HG02885 (cell line): ENCODE measurements around the gene RUNX3.

Experiments
- ATAC-seq: cut with Tn5 transposase; IDR thresholded peaks from one replicate; pipeline ENCODE4 v1.9.1; 2021; ENCODE audit warnings: mild to moderate bottlenecking; ENCODE audit not compliant: unreplicated experiment, poor library complexity

Gene RUNX3

GRCh38 chr1:24904731-24905354 lies 25.2 kb downstream of the RUNX3 start:
- ATAC-seq = no peak

DNA sequence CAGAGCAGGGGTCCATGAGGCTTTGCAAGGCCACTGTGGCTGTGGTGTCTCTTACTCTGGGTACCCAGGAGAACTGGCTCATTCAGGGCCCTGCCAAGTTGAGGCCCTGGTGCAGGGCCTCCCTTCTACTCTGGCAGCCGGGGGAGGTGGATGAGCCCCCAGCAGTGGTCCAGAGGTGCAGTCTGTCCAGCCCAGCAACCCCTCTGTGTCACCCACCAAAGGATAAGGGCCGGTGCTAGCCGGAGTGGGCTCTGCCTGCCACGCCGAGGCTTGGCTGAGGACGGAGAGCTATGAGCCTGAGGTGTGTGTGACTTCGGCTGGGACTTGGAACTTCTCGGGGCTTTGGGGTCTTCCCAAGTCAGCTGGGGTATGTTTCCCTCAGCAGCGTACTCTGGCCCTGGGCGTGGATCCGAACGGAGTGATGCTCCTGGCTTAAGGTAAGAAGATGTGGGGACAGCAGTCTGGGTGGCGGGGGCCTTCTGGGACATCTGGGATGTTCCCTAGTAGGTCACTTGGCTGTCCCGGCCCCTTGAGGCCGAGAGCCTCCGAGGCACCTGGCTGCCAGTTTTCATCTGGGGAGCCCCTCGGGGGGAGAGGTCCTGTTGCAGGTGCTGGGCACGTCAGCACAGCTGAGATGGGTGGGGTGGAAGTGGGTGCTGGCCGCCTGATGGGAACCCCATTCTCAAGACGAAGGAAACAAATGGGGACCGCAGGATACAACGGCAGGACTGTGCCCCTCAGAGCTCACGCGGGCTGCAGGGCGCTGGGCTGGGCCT lies 25.9 kb downstream of the RUNX3 start:
- ATAC-seq = no peak

- no peak for ATAC-seq
Observed at GRCh38 chr1:24903560-24903954, 26.5 kb downstream of the RUNX3 start.

- no peak for ATAC-seq
Observed at GRCh38 chr1:24903011-24903461, 27.0 kb downstream of the RUNX3 start.

DNA sequence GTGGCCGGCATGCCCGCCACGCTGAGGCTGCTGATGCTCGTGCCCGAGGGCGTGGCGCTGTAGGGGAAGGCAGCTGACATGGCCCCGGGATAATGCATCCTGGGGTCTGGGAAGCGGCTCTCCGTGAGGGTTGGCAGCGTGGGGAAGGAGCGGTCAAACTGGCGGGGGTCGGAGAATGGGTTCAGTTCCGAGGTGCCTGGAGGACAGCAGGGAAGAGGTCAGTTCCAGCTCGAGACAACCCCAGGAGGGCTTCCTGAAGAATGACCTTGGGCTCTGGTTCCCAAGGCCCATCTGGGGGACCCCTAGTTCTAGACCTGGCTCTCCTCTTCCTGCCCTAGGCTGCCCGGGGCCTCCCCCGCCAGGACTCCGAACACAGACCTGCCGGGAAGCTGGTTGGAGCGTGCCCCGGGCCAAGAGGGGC lies 27.6 kb downstream of the RUNX3 start:
- ATAC-seq = no peak

DNA sequence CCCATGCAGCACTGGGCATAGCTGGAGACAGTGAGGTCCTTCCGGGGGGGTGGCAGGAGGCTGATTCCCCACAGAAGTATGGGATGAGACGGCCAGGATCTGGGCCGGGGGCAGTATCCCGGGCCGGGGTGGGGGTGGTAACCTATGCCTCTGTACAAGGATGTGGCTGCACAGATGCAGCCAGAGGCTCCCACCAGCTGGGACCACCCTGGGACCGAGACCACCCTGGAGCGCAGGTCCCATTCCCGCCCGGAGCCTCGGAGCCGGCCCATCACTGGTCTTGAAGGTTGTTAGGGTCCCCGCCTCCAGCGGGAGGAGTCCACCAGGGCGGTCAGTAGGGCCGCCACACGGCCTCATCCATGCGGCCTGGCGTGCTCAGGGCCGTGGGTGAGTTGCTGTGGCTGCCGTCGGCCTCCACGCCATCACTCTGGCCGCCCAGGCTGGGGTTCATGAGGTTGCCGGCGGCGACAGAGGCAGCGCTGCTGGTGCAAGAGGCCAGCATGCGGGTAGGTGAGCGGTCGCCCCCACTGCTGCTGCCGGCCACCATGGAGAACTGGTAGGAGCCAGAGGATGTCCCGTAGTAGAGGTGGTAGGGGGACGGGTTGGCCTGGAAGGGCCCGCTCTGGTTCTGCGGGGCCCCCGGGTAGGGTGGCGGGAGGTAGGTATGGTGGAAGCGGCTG lies 28.1 kb downstream of the RUNX3 start:
- ATAC-seq = no peak

- no peak for ATAC-seq
Observed at GRCh38 chr1:24900985-24901781, 28.9 kb downstream of the RUNX3 start.

GRCh38 chr1:24900486-24900849 lies 29.6 kb downstream of the RUNX3 start:
- ATAC-seq = no peak

- no peak for ATAC-seq
Observed at GRCh38 chr1:24899581-24900485, 30.2 kb downstream of the RUNX3 start.

- ATAC-seq = no peak
Observed at GRCh38 chr1:24898909-24899439, 31.1 kb downstream of the RUNX3 start.

- no peak for ATAC-seq
Observed at GRCh38 chr1:24898152-24898908, 31.7 kb downstream of the RUNX3 start.

GRCh38 chr1:24897263-24898151 lies 32.6 kb downstream of the RUNX3 start:
- ATAC-seq = no peak

DNA sequence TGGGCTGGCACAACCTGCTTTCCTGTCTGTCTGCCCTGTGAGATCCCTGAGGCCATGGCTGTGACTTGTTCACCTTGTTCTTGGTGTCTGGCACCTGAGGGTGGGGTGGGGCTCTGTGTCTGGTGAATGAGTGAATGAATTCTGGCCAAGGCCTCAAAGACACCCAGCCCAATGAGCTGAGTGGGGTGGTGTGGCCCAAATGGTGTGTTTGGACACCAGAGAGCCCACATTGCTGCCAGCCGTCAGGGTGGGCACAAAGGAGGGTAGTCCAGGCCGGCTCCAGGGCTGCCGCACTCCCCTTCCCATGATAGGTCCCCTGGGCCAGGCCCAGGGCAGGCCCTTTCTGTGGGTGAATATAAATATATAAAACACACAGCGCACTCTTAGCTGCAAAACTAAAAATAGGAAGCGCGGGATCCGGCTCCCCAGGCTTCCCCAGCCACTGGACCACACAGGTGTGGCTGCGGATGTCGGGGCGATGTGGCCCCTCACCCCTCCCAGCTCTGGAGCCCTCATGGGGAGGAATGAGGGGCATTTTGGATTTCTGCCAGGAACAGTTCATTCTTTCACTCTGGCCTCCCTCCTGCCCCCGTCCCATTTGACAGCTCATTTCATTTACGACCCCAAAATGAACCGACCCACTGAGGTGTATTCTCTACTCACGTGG lies 33.3 kb downstream of the RUNX3 start:
- ATAC-seq = no peak

- no peak for ATAC-seq
Observed at GRCh38 chr1:24896176-24896575, 33.9 kb downstream of the RUNX3 start.

DNA sequence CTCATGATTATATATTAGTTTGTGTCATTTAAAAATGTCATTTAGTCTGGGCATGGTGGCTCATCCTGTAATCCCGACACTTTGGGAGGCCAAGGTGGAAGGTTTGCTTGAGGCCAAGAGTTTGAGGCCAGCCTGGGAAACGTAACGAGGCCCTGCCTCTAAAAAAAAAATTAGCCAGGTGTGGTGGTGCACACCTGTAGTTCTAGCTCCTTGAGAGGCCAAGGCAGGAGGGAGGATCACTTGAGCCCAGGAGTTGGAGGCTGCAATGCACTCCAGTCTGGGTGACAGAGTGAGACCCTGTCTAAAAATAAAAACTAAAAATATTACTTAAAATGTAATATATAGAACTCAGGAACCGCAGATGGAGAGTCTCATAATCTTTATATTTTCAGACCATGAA lies 34.6 kb downstream of the RUNX3 start:
- no peak for ATAC-seq

DNA sequence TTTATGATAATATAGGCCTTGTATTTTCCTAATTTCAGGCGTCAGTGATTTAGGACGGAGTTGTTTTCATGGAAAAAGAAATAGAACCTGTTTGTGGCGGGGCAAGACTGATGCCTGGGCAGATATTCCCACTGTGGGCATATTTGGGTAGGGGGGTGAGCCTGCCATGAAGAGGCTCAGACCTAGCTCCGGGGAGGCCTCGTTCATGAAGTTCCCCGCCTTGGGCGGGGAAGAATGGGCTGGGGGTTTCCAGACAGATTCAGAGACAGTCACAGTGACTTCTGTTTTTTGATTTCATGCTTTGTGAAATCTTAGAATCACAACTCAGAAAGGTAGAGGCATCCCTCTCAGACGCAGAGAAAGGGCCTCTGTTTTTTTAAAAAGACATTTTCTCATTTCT lies 36.1 kb downstream of the RUNX3 start:
- no peak for ATAC-seq

DNA sequence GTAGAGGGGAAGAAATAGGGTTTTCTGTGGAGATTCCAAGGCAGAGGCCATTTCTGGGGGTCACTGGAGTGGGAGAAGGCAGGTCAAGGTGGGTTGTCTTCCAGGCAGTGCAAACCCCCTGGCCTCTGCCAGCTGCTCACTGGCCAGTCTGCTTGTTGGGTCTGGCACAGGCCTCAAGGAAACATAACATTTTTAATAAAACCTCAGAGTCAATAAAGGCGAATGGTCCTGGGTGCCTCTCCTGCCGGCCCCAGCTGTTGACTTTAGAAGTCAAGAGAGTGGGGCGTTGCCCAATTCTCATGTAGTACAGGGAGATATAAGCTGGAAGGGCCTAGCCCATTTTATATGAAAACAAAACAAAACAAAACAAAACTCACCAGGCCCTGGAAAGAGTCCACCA lies 36.6 kb downstream of the RUNX3 start:
- ATAC-seq = no peak
